ENCODE data around the gene FES. TPM values are rescaled to one million over a fixed set of nuclear protein-coding genes. Genes with fewer than 3 reads are reported as not detected.

Gene FES
- total and polyA plus RNA-seq, 2 experiments from 2014 or later = 3.5 TPM

GRCh38 chr15:90838139-90838538, 46.2 kb upstream of the FES start:
- no peak for DNase-seq
- Histone ChIP-seq H3K9me2 (ENCODE audit: insufficient read depth) (no peaks in the 10 kb centered on the region), H3F3A (ENCODE audit: insufficient read depth) (no peaks in the 10 kb centered on the region), H3K9ac (no peak overlapping the region), H3K4me2 (ENCODE audit: unreplicated experiment) (no peak overlapping the region), H3K36me3 (ENCODE audit: low read depth) (no peaks in the 10 kb centered on the region), H2AFZ (no peak overlapping the region), H3K27me3 (replicated peaks; ENCODE audit: insufficient read depth) (no peaks in the 10 kb centered on the region), H3K4me1 (ENCODE audit: insufficient read depth) (peaks cover 4% of the 10 kb centered on the region; the same call in 1 of the 2 replicates), H3K27ac (no peak overlapping the region), H3K79me2 (ENCODE audit: insufficient read depth) (no peaks in the 10 kb centered on the region), H4K20me1 (ENCODE audit: insufficient read depth) (no peaks in the 10 kb centered on the region), H3K9me3 (ENCODE audit: low read depth) (no peaks in the 10 kb centered on the region), H3K4me3 (no peak overlapping the region)
- no peak for TF ChIP-seq EZH2phosphoT487 (IDR thresholded peaks at IDR 0.05; ENCODE audit: insufficient read depth, low read depth)
- TF ChIP-seq EZH2 (IDR thresholded peaks at IDR 0.05; ENCODE audit: insufficient read depth, poor library complexity, severe bottlenecking) = no peak
- WGBS, 2 experiments (ENCODE audit: low coverage in 1 of 2, low lambda C conversion rate in 2 of 2, missing lambda C conversion rate in 2 of 2) = 81 to 91% methylated on average over 9 to 15 of the region's 15 CpGs
- in situ Hi-C loops (cut with MboI) = no loop called here

- no peak overlapping the region for H3K27ac ChIP-seq
- 73 to 76% methylated on average over 15 of the region's 15 CpGs for WGBS, 2 experiments (ENCODE audit: low coverage in 1 of 2, low lambda C conversion rate in 2 of 2, missing lambda C conversion rate in 2 of 2)
- H4K20me1 ChIP-seq (ENCODE audit: insufficient read depth) = no peaks in the 10 kb centered on the region
- H3K4me1 ChIP-seq (ENCODE audit: insufficient read depth) = peaks cover 4% of the 10 kb centered on the region; the same call in 1 of the 2 replicates
- H3K27me3 ChIP-seq (replicated peaks; ENCODE audit: insufficient read depth) = no peaks in the 10 kb centered on the region
- H3K9me3 ChIP-seq (ENCODE audit: low read depth) = no peaks in the 10 kb centered on the region
- H3K4me2 ChIP-seq (ENCODE audit: unreplicated experiment) = no peak overlapping the region
- in situ Hi-C loops (cut with MboI) = no loop called here
- H3K4me3 ChIP-seq = no peak overlapping the region
- H3K79me2 ChIP-seq (ENCODE audit: insufficient read depth) = no peaks in the 10 kb centered on the region
- H3K9me2 ChIP-seq (ENCODE audit: insufficient read depth) = no peaks in the 10 kb centered on the region
- DNase-seq = no peak
- H2AFZ ChIP-seq = no peak overlapping the region
- H3F3A ChIP-seq (ENCODE audit: insufficient read depth) = no peaks in the 10 kb centered on the region
- TF ChIP-seq EZH2 (IDR thresholded peaks at IDR 0.05; ENCODE audit: insufficient read depth, poor library complexity, severe bottlenecking) (no peak), EZH2phosphoT487 (IDR thresholded peaks at IDR 0.05; ENCODE audit: insufficient read depth, low read depth) (no peak)
- H3K9ac ChIP-seq = no peak overlapping the region
- H3K36me3 ChIP-seq (ENCODE audit: low read depth) = no peaks in the 10 kb centered on the region
These were observed 45.8 kb upstream of the FES start for GRCh38 chr15:90838544-90838943.

GRCh38 chr15:90839187-90840071, 44.9 kb upstream of the FES start:
- TF ChIP-seq EZH2phosphoT487 (IDR thresholded peaks at IDR 0.05; ENCODE audit: insufficient read depth, low read depth) = no peak
- no peak for TF ChIP-seq EZH2 (IDR thresholded peaks at IDR 0.05; ENCODE audit: insufficient read depth, poor library complexity, severe bottlenecking)
- no peaks in the 10 kb centered on the region for H3K27me3 ChIP-seq (replicated peaks; ENCODE audit: insufficient read depth)
- DNase-seq = no peak
- no peak overlapping the region for H3K4me3 ChIP-seq
- H3K4me2 ChIP-seq (ENCODE audit: unreplicated experiment) = no peak overlapping the region
- H3F3A ChIP-seq (ENCODE audit: insufficient read depth) = no peaks in the 10 kb centered on the region
- no peak overlapping the region for H3K27ac ChIP-seq
- no peaks in the 10 kb centered on the region for H4K20me1 ChIP-seq (ENCODE audit: insufficient read depth)
- in situ Hi-C loops (cut with MboI) = no loop called here
- no peak overlapping the region for H3K9ac ChIP-seq
- H2AFZ ChIP-seq = no peak overlapping the region
- H3K9me2 ChIP-seq (ENCODE audit: insufficient read depth) = no peaks in the 10 kb centered on the region
- no peaks in the 10 kb centered on the region for H3K36me3 ChIP-seq (ENCODE audit: low read depth)
- 57 to 68% methylated on average over 13 to 19 of the region's 19 CpGs for WGBS, 2 experiments (ENCODE audit: low coverage in 1 of 2, low lambda C conversion rate in 2 of 2, missing lambda C conversion rate in 2 of 2)
- no peaks in the 10 kb centered on the region for H3K79me2 ChIP-seq (ENCODE audit: insufficient read depth)
- H3K4me1 ChIP-seq (ENCODE audit: insufficient read depth) = peaks cover 4% of the 10 kb centered on the region; the same call in 1 of the 2 replicates
- H3K9me3 ChIP-seq (ENCODE audit: low read depth) = no peaks in the 10 kb centered on the region

GRCh38 chr15:90840157-90840855, 44.0 kb upstream of the FES start:
- in situ Hi-C loops (cut with MboI) = no loop called here
- DNase-seq = no peak
- no peak for TF ChIP-seq EZH2phosphoT487 (IDR thresholded peaks at IDR 0.05; ENCODE audit: insufficient read depth, low read depth)

More at GRCh38 chr15:90840157-90840855, 44.0 kb upstream of the FES start:
- H3K4me1 ChIP-seq (ENCODE audit: insufficient read depth) = peaks cover 9% of the 10 kb centered on the region
- H3K36me3 ChIP-seq (ENCODE audit: low read depth) = no peaks in the 10 kb centered on the region
- H3K4me2 ChIP-seq (ENCODE audit: unreplicated experiment) = no peak overlapping the region
- no peak overlapping the region for H3K4me3 ChIP-seq
- H3K79me2 ChIP-seq (ENCODE audit: insufficient read depth) = no peaks in the 10 kb centered on the region
- H3K9ac ChIP-seq = no peak overlapping the region
- H4K20me1 ChIP-seq (ENCODE audit: insufficient read depth) = no peaks in the 10 kb centered on the region
- H3F3A ChIP-seq (ENCODE audit: insufficient read depth) = peaks cover under 1% of the 10 kb centered on the region
- H3K27ac ChIP-seq = no peak overlapping the region
- H3K27me3 ChIP-seq (replicated peaks; ENCODE audit: insufficient read depth) = no peaks in the 10 kb centered on the region
- no peaks in the 10 kb centered on the region for H3K9me2 ChIP-seq (ENCODE audit: insufficient read depth)
- H2AFZ ChIP-seq = no peak overlapping the region
- no peaks in the 10 kb centered on the region for H3K9me3 ChIP-seq (ENCODE audit: low read depth)
- WGBS, 2 experiments (ENCODE audit: low coverage in 1 of 2, low lambda C conversion rate in 2 of 2, missing lambda C conversion rate in 2 of 2) = 93 to 94% methylated on average over 18 of the region's 18 CpGs
